Midbrain (tissue), 1 donor: ENCODE measurements around the gene CDH4.
A peak's percentile ranks its signal among the peaks of the same experiment; 100 is the strongest.

Experiments used
- DNase-seq: peaks from one replicate; lab custom pipeline; 2025; lab: John Stamatoyannopoulos, UW

Gene CDH4

GRCh38 chr20:61736001-61736635, 484.1 kb downstream of the CDH4 start:
- no peak for DNase-seq

- no peak for DNase-seq
Measured at GRCh38 chr20:61736751-61737310, 484.8 kb downstream of the CDH4 start.

- no peak for DNase-seq
Measured at GRCh38 chr20:61737346-61737745, 485.3 kb downstream of the CDH4 start.

- DNase-seq: no peak
Measured at GRCh38 chr20:61737812-61738443, 485.9 kb downstream of the CDH4 start.

GRCh38 chr20:61738601-61739069, 486.6 kb downstream of the CDH4 start:
- DNase-seq: no peak

GRCh38 chr20:61739086-61739831, 487.2 kb downstream of the CDH4 start:
- no peak for DNase-seq

- DNase-seq: no peak
Measured at GRCh38 chr20:61739832-61740118, 487.7 kb downstream of the CDH4 start.

- peak; percentile 17 for DNase-seq
Measured at GRCh38 chr20:61742097-61742825, 490.2 kb downstream of the CDH4 start.

GRCh38 chr20:61743606-61744005, 491.5 kb downstream of the CDH4 start:
- DNase-seq: no peak

GRCh38 chr20:61744691-61745396, 492.8 kb downstream of the CDH4 start:
- DNase-seq: no peak

GRCh38 chr20:61745397-61746146, 493.5 kb downstream of the CDH4 start:
- DNase-seq: no peak

- no peak for DNase-seq
Measured at GRCh38 chr20:61746147-61746646, 494.1 kb downstream of the CDH4 start.

- no peak for DNase-seq
Measured at GRCh38 chr20:61746781-61747180, 494.7 kb downstream of the CDH4 start.

- DNase-seq: no peak
Measured at GRCh38 chr20:61748376-61748775, 496.3 kb downstream of the CDH4 start.

GRCh38 chr20:61749406-61750075, 497.5 kb downstream of the CDH4 start:
- no peak for DNase-seq

GRCh38 chr20:61750093-61750492, 498.0 kb downstream of the CDH4 start:
- no peak for DNase-seq

- DNase-seq: no peak
Measured at GRCh38 chr20:61752576-61752975, 500.5 kb downstream of the CDH4 start.

GRCh38 chr20:61753316-61753942, 501.4 kb downstream of the CDH4 start:
- DNase-seq: no peak
